K562 (cell line): ENCODE results near the gene GPC1. TPM values are rescaled to one million over a fixed set of nuclear protein-coding genes. Genes with fewer than 3 reads are reported as not detected.

ENCODE experiments used
- ATAC-seq: fragments of 200-7000 bp; cut with Tn5 transposase; 3 replicates; pipeline ENCODE4 v1.9.1; 2020; ENCODE audit warnings: moderate library complexity
- BruUV-seq: library from RNA; stranded (reverse); fragments of 400-500 nt; replicated peaks from 2 replicates; lab custom pipeline; 2021; lab: Mats Ljungman, UMichigan
- CTCF ChIA-PET: fragments of 300-600 bp; formaldehyde crosslinking; extraction: SDS; loops from one replicate; lab custom pipeline; 2021; ENCODE audit warnings: low intra/inter-chr PET ratio; lab: Yijun Ruan, JAX
- POLR2A ChIA-PET: fragments of 300-600, 350-650 bp; sonication (Branson Sonifier 250); formaldehyde crosslinking; extraction: SDS; loops from one replicate; lab custom pipeline; 2021; ENCODE audit warnings: antibody characterized with exemption, inconsistent platforms; lab: Yijun Ruan, JAX
- DNase-seq, 4 experiments: peaks; one replicate each; pipeline versions ENCODE4 v3.0.0 to v3.0.0-alpha.2; 2011 to 2018; ENCODE audit warnings: low spot score in 3 of 4, mixed read lengths in 3 of 4; ENCODE audit errors: extremely low read depth in 1 of 4
- FAIRE-seq: peaks from 2 replicates; lab custom pipeline; 2011; peaks lifted over from hg19 to GRCh38; lab: Jason Lieb, UNC
- H2AFZ ChIP-seq: 2 replicates; pipeline ENCODE4 v1.6.0; 2011; ENCODE audit warnings: low read depth, low read length, control low read depth, inconsistent platforms
- H3K27ac ChIP-seq: fragments of 200-600 bp; 3 replicates; pipeline ENCODE4 v1.8.0; 2011; ENCODE audit warnings: low read depth, mild to moderate bottlenecking, control low read depth, inconsistent platforms, low read length, moderate library complexity, mixed read lengths; ENCODE audit errors: extremely low read depth
- H3K27me3 ChIP-seq, 2 experiments: fragments of 300-600 bp in 1 of 2; 2 replicates in 1 of 2; 3 replicates in 1 of 2; pipeline versions ENCODE4 v1.6.0 to v1.8.0; 2011; ENCODE audit warnings: inconsistent platforms in 2 of 2, low read length in 2 of 2, mild to moderate bottlenecking in 1 of 2, mixed read lengths in 1 of 2, moderate library complexity in 1 of 2; ENCODE audit not compliant: control insufficient read depth in 2 of 2, insufficient read depth in 2 of 2
- H3K36me3 ChIP-seq: fragments of 300-600 bp; 3 replicates; pipeline ENCODE4 v1.8.0; 2011; ENCODE audit warnings: mild to moderate bottlenecking, low read length, inconsistent platforms; ENCODE audit not compliant: control insufficient read depth, insufficient read depth
- H3K4me1 ChIP-seq, 2 experiments: fragments of 200-600 bp in 1 of 2; replicated peaks in 1 of 2; 2 replicates in 1 of 2; 3 replicates in 1 of 2; pipeline versions ENCODE4 v1.5.1 to v1.8.0; 2011; ENCODE audit warnings: inconsistent platforms in 2 of 2, low read length in 2 of 2, mild to moderate bottlenecking in 1 of 2, mixed read lengths in 1 of 2, moderate library complexity in 1 of 2; ENCODE audit not compliant: control insufficient read depth in 2 of 2, insufficient read depth in 2 of 2
- H3K4me2 ChIP-seq: 2 replicates; pipeline ENCODE4 v1.6.1; 2011; ENCODE audit warnings: low read length, control low read depth, inconsistent platforms, mixed read lengths; ENCODE audit not compliant: insufficient read depth
- H3K4me3 ChIP-seq: fragments of 200-600 bp; sonication (generic), shearing (Covaris generic); 2 replicates; pipeline ENCODE4 v1.5.1; 2016; ENCODE audit warnings: control low read depth, inconsistent platforms
- H3K79me2 ChIP-seq: fragments of 200-600 bp; 3 replicates; pipeline ENCODE4 v1.8.0; 2011; ENCODE audit warnings: low read length, inconsistent platforms; ENCODE audit not compliant: control insufficient read depth, insufficient read depth
- H3K9ac ChIP-seq, 2 experiments: 2 replicates each; pipeline versions ENCODE4 v1.6.0 to v1.6.1; 2011; ENCODE audit warnings: low read depth in 2 of 2, low read length in 2 of 2, control low read depth in 1 of 2, inconsistent platforms in 1 of 2, mild to moderate bottlenecking in 1 of 2, mixed read lengths in 1 of 2; ENCODE audit not compliant: insufficient read depth in 1 of 2
- H3K9me1 ChIP-seq: one replicate; pipeline ENCODE4 v1.6.0; 2011; ENCODE audit warnings: inconsistent platforms, mild to moderate bottlenecking, low read length, moderate library complexity; ENCODE audit not compliant: control insufficient read depth, insufficient read depth
- H3K9me3 ChIP-seq: replicated peaks from 2 replicates; pipeline ENCODE4 v1.5.1; 2011; ENCODE audit warnings: low read depth, low read length, inconsistent platforms; ENCODE audit not compliant: control insufficient read depth, insufficient read depth
- H4K20me1 ChIP-seq: replicated peaks from 2 replicates; pipeline ENCODE4 v1.6.1; 2011; ENCODE audit warnings: low read length, inconsistent platforms, mixed read lengths; ENCODE audit not compliant: control insufficient read depth, insufficient read depth
- FOXK1 ChIP-seq: sonication (generic); formaldehyde crosslinking; IDR thresholded peaks from 2 replicates; pipeline ENCODE4 v1.8.0; 2022; ENCODE audit warnings: missing genetic modification reagents, mild to moderate bottlenecking, borderline replicate concordance
- IFI16 ChIP-seq: fragments of 250-450 bp; sonication (Bioruptor Pico); IDR thresholded peaks from 2 replicates; pipeline ENCODE4 v2.1.2; 2022; ENCODE audit warnings: mild to moderate bottlenecking, inconsistent platforms
- NR3C1 ChIP-seq: sonication (generic); formaldehyde crosslinking; IDR thresholded peaks from 2 replicates; pipeline ENCODE4 v1.8.1; 2022; ENCODE audit warnings: missing genetic modification reagents
- PTTG1 ChIP-seq: fragments of 450-650 bp; IDR thresholded peaks from 2 replicates; pipeline ENCODE4 v1.6.1; 2016; ENCODE audit warnings: low read depth, mild to moderate bottlenecking, missing genetic modification characterization, missing compliant biosample characterization
- SP1 ChIP-seq: sonication (generic); formaldehyde crosslinking; IDR thresholded peaks from 2 replicates; pipeline ENCODE4 v1.8.1; 2022; ENCODE audit warnings: mild to moderate bottlenecking, missing genetic modification reagents
- SREBF2 ChIP-seq: sonication (generic); formaldehyde crosslinking; IDR thresholded peaks from 2 replicates; pipeline ENCODE4 v1.4.0; 2020; ENCODE audit warnings: mild to moderate bottlenecking, missing genetic modification reagents
- STAT5A ChIP-seq: IDR thresholded peaks from 2 replicates; pipeline ENCODE4 v1.6.1; 2012; ENCODE audit warnings: low read length, inconsistent platforms, borderline replicate concordance
- ZNF212 ChIP-seq: fragments of 450-650 bp; formaldehyde crosslinking; IDR thresholded peaks from 2 replicates; pipeline ENCODE4 v1.4.0; 2020; ENCODE audit warnings: mild to moderate bottlenecking
- ZNF324 ChIP-seq: fragments of 250-450 bp; sonication (Bioruptor Pico); IDR thresholded peaks from 2 replicates; pipeline ENCODE4 v1.4.0; 2020; ENCODE audit warnings: mild to moderate bottlenecking
- WGBS: fragments of 100-300 bp; shearing (Covaris generic); methylation state at CpG from one replicate; pipeline ENCODE4 v1.1.6; 2016; ENCODE audit warnings: low coverage, mixed read lengths; ENCODE audit not compliant: insufficient coverage; ENCODE audit errors: missing lambda C conversion rate; 5-methylcytosine and 5-hydroxymethylcytosine counted together
- in situ Hi-C: fragments of 300-500 bp; cut with MboI; formaldehyde crosslinking; loops from 4 replicates; pipeline ENCODE4 v1.15.0; 2018; ENCODE audit warnings: inconsistent platforms, mixed read lengths
- intact Hi-C: fragments of 100-400 bp; cut with micrococcal nuclease; formaldehyde crosslinking; loops from 2 replicates; pipeline ENCODE4 v1.14.2; 2022
- polyA plus RNA-seq, 8 experiments: library from polyadenylated mRNA; depleted of rRNA in 4 of 8; stranded (reverse) in 5 of 8; unstranded in 3 of 8; fragments of >200 nt; fragmentation: Nextera tagmentation in 2 of 8; fragmentation: Illumina TruSeq in 1 of 8; extraction: Ambion mirVana in 2 of 8; extraction: Trizol in 1 of 8; gene quantifications; 2 replicates each; pipeline versions ENCODE4 v1.2.1 to v1.2.3, GENCODE V29; 2011 to 2014; ENCODE audit warnings: inconsistent platforms in 1 of 8, missing spikeins in 1 of 8
- total RNA-seq, 7 experiments: library from RNA; depleted of rRNA in 6 of 7; stranded (reverse); fragments of >200 nt in 6 of 7; fragmentation: Illumina TruSeq in 2 of 7; extraction: Trizol in 2 of 7; gene quantifications; 2 replicates each; pipeline versions ENCODE4 v1.2.1 to v1.2.3, GENCODE V29; 2011 to 2021; ENCODE audit warnings: low replicate concordance in 1 of 7
- TF ChIP-seq, protein P1 (sequence below): fragments of 450-650 bp; IDR thresholded peaks from 2 replicates; pipeline ENCODE4 v1.6.1; 2016; ENCODE audit warnings: mild to moderate bottlenecking
- TF ChIP-seq, protein P2 (sequence below), 2 experiments: fragments of 200-800 bp in 1 of 2; sonication (Bioruptor generic) in 1 of 2; sonication (generic) in 1 of 2; formaldehyde crosslinking in 1 of 2; IDR thresholded peaks in 1 of 2; conservative IDR thresholded peaks in 1 of 2; 2 replicates each; pipeline versions ENCODE4 v1.5.0 to v1.6.1; 2016 to 2020; ENCODE audit warnings: missing compliant biosample characterization in 1 of 2, missing genetic modification characterization in 1 of 2, missing genetic modification reagents in 1 of 2
- TF ChIP-seq, protein P3 (sequence below): IDR thresholded peaks from 2 replicates; pipeline ENCODE4 v1.6.1; 2012; ENCODE audit warnings: low read depth, low read length, improper control_type of control experiment, borderline replicate concordance
- TF ChIP-seq, protein P4 (sequence below): sonication (generic); formaldehyde crosslinking; IDR thresholded peaks from 2 replicates; pipeline ENCODE4 v1.8.0; 2022; ENCODE audit warnings: mild to moderate bottlenecking, missing genetic modification reagents, borderline replicate concordance

Gene GPC1
- total and polyA plus RNA-seq, 9 of the 15 experiments (the other 6 are each of a cell fraction or from before 2014, with no cell fraction given) = 0.07 to 0.82 (median 0.14) TPM; not detected in 3

DNA sequence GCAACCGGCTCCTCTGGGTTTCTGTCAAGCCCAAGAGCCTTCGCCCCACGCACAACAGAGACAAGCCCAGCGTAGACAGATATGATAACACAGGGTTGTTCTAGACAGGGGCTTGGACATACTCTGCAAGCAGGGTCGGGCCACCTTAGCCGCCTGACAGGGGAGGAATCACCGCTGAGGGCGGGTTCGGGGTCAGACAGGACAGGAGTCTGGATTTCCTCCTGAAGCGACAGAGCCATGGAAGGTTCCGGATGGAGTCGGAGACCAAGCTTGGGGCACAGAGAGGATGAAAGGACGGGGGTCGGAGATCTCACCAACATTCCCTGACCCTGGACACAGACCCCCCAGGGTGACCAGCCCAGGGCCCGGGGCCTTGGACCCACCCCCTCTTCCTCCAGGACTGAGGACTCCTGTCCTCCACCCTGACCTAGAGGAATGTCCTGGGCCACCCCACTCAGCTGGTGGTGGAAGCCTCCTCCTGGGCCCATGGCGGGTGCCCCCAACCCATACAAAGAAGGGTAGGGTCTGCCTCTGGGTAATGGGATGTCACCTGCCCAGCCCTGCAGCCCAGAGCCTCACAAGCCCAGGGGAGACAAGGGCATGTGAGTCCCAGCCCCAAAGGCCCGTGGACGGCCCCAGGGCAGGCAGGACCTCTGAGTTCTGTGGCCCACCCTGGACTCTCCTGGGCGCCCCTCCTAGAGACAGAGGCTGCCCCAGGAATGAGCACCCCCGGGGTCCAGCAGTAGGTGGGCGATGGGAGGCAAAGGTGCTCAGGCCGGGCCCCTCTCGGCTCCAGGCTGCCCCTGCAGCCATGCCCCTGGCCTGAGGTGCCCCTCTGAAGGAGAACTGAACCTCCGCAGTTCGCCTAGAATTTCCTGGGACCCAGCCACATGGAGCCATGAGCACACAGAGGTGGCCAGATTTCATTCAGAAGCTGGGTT, 44.1 kb upstream of the GPC1 start:
- DNase-seq (no peak), ATAC-seq (no peak), FAIRE-seq (no peak)
- 9% methylated on average over 19 of the region's 25 CpGs for WGBS
- Histone ChIP-seq H3K9ac (no peak overlapping the region), H3K36me3 (no peaks in the 10 kb centered on the region), H4K20me1 (no peaks in the 10 kb centered on the region; the same call in 1 of the 2 replicates), H3K9me3 (no peaks in the 10 kb centered on the region; the same call in 1 of the 2 replicates), H3K4me2 (no peak overlapping the region), H3K9me1 (no peaks in the 10 kb centered on the region), H3K4me3 (no peak overlapping the region), H3K4me1 (peaks cover 7 to 17% of the 10 kb centered on the region in 2 experiments; a peak in 4 of 5 replicates), H3K79me2 (no peaks in the 10 kb centered on the region), H3K27me3 (peaks cover 0 to 26% of the 10 kb centered on the region in 2 experiments; a peak in 2 of 5 replicates), H3K27ac (no peak overlapping the region), H2AFZ (no peak overlapping the region)
- in situ Hi-C loops = no loop called here
- ChIA-PET CTCF (no interaction called here), POLR2A (no interaction called here)
- intact Hi-C loops = no loop called here
- no TSS peak for BruUV-seq
- TF ChIP-seq STAT5A (no peak), IFI16 (CRISPR knock-in tag) (no peak), ZNF212 (CRISPR knock-in tag) (no peak), NR3C1 (CRISPR knock-in tag) (no peak), SP1 (CRISPR knock-in tag) (no peak), ZNF324 (CRISPR knock-in tag) (no peak), FOXK1 (CRISPR knock-in tag) (no peak), SREBF2 (no peak), PTTG1 (no peak)
- TF ChIP-seq, protein P1, sequence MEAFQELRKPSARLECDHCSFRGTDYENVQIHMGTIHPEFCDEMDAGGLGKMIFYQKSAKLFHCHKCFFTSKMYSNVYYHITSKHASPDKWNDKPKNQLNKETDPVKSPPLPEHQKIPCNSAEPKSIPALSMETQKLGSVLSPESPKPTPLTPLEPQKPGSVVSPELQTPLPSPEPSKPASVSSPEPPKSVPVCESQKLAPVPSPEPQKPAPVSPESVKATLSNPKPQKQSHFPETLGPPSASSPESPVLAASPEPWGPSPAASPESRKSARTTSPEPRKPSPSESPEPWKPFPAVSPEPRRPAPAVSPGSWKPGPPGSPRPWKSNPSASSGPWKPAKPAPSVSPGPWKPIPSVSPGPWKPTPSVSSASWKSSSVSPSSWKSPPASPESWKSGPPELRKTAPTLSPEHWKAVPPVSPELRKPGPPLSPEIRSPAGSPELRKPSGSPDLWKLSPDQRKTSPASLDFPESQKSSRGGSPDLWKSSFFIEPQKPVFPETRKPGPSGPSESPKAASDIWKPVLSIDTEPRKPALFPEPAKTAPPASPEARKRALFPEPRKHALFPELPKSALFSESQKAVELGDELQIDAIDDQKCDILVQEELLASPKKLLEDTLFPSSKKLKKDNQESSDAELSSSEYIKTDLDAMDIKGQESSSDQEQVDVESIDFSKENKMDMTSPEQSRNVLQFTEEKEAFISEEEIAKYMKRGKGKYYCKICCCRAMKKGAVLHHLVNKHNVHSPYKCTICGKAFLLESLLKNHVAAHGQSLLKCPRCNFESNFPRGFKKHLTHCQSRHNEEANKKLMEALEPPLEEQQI = no peak
- TF ChIP-seq, protein P2, sequence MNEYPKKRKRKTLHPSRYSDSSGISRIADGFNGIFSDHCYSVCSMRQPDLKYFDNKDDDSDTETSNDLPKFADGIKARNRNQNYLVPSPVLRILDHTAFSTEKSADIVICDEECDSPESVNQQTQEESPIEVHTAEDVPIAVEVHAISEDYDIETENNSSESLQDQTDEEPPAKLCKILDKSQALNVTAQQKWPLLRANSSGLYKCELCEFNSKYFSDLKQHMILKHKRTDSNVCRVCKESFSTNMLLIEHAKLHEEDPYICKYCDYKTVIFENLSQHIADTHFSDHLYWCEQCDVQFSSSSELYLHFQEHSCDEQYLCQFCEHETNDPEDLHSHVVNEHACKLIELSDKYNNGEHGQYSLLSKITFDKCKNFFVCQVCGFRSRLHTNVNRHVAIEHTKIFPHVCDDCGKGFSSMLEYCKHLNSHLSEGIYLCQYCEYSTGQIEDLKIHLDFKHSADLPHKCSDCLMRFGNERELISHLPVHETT (CRISPR knock-in tag; conservative IDR thresholded peaks at IDR 0.05 in 1 of 2, IDR thresholded peaks at IDR 0.05 in 1 of 2) = no peak
- TF ChIP-seq, protein P3, sequence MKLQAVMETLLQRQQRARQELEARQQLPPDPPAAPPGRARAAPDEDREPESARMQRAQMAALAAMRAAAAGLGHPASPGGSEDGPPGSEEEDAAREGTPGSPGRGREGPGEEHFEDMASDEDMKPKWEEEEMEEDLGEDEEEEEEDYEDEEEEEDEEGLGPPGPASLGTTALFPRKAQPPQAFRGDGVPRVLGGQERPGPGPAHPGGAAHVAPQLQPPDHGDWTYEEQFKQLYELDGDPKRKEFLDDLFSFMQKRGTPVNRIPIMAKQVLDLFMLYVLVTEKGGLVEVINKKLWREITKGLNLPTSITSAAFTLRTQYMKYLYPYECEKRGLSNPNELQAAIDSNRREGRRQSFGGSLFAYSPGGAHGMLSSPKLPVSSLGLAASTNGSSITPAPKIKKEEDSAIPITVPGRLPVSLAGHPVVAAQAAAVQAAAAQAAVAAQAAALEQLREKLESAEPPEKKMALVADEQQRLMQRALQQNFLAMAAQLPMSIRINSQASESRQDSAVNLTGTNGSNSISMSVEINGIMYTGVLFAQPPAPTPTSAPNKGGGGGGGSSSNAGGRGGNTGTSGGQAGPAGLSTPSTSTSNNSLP = no peak
- TF ChIP-seq, protein P4, sequence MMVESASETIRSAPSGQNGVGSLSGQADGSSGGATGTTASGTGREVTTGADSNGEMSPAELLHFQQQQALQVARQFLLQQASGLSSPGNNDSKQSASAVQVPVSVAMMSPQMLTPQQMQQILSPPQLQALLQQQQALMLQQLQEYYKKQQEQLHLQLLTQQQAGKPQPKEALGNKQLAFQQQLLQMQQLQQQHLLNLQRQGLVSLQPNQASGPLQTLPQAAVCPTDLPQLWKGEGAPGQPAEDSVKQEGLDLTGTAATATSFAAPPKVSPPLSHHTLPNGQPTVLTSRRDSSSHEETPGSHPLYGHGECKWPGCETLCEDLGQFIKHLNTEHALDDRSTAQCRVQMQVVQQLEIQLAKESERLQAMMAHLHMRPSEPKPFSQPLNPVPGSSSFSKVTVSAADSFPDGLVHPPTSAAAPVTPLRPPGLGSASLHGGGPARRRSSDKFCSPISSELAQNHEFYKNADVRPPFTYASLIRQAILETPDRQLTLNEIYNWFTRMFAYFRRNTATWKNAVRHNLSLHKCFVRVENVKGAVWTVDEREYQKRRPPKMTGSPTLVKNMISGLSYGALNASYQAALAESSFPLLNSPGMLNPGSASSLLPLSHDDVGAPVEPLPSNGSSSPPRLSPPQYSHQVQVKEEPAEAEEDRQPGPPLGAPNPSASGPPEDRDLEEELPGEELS = no peak
